Fibroblast of skin of left biceps (primary cell): ENCODE results near the gene LYRM4.
"Not testable (repeated sequence)": the region's sequence is repeated elsewhere in the genome, so short reads cannot be mapped to it uniquely, and the experiment has no call there.

Source experiments
- DNase-seq, 2 experiments: peaks; one replicate each; pipeline ENCODE4 v3.0.0-alpha.2; 2013; ENCODE audit warnings: low read depth in 2 of 2

LYRM4 gene

GRCh38 chr6:5122504-5123112 is 138.1 kb downstream of the LYRM4 start:
- DNase-seq = no peak

GRCh38 chr6:5121956-5122355 is 138.8 kb downstream of the LYRM4 start:
- no peak for DNase-seq

- no peak for DNase-seq
Observed at GRCh38 chr6:5121479-5121878, 139.3 kb downstream of the LYRM4 start.

GRCh38 chr6:5120543-5120942 is 140.2 kb downstream of the LYRM4 start:
- not testable (repeated sequence) for DNase-seq

- DNase-seq = no peak
Observed at GRCh38 chr6:5120011-5120410, 140.7 kb downstream of the LYRM4 start.

GRCh38 chr6:5119090-5119951 is 141.4 kb downstream of the LYRM4 start:
- DNase-seq = no peak

- no peak for DNase-seq
Observed at GRCh38 chr6:5116243-5116991, 144.3 kb downstream of the LYRM4 start.

- no peak for DNase-seq
Observed at GRCh38 chr6:5115168-5115567, 145.6 kb downstream of the LYRM4 start.

GRCh38 chr6:5113096-5113495 is 147.7 kb downstream of the LYRM4 start:
- no peak for DNase-seq

GRCh38 chr6:5112066-5112799 is 148.5 kb downstream of the LYRM4 start:
- DNase-seq = peak in 1 of 2 experiments; percentile 23

- no peak for DNase-seq
Observed at GRCh38 chr6:5111626-5112025, 149.1 kb downstream of the LYRM4 start.

GRCh38 chr6:5110246-5110645 is 150.5 kb downstream of the LYRM4 start:
- DNase-seq = no peak

GRCh38 chr6:5109436-5109835 is 151.3 kb downstream of the LYRM4 start:
- DNase-seq = no peak

GRCh38 chr6:5108536-5109150 is 152.1 kb downstream of the LYRM4 start:
- DNase-seq = no peak

GRCh38 chr6:5108068-5108467 is 152.7 kb downstream of the LYRM4 start:
- no peak for DNase-seq

GRCh38 chr6:5107341-5107740 is 153.4 kb downstream of the LYRM4 start:
- no peak for DNase-seq

GRCh38 chr6:5105146-5105545 is 155.6 kb downstream of the LYRM4 start:
- DNase-seq = no peak

- no peak for DNase-seq
Observed at GRCh38 chr6:5104667-5105066, 156.1 kb downstream of the LYRM4 start.

GRCh38 chr6:5103250-5103649 is 157.5 kb downstream of the LYRM4 start:
- no peak for DNase-seq

GRCh38 chr6:5102267-5102970 is 158.3 kb downstream of the LYRM4 start:
- no peak for DNase-seq

GRCh38 chr6:5100806-5101205 is 159.9 kb downstream of the LYRM4 start:
- DNase-seq = no peak
